Caki2 (cell line): ENCODE measurements around the gene CUEDC1. TPM values are rescaled to one million over a fixed set of nuclear protein-coding genes. Genes with fewer than 3 reads are reported as not detected.
A peak's percentile ranks its signal among the peaks of the same experiment; 100 is the strongest.

Experiments
- DNase-seq: peaks from one replicate; pipeline ENCODE4 v3.0.0-alpha.2; 2015; ENCODE audit warnings: low read depth
- in situ Hi-C: cut with HindIII; loops from 2 replicates; pipeline ENCODE4 v1.10.0; 2016; ENCODE audit warnings: low sequenced_read_pairs, low pct_unique_long_range_greater_than_20kb, mixed read lengths
- total RNA-seq: library from RNA; depleted of rRNA; stranded (reverse); fragments of >200 nt; shearing (Covaris generic); gene quantifications from 2 replicates; pipeline ENCODE4 v1.2.3, GENCODE V29; 2014; ENCODE audit warnings: low replicate concordance

The CUEDC1 gene
- total RNA-seq, 1 experiment from 2014 or later: 24.8 TPM

DNA sequence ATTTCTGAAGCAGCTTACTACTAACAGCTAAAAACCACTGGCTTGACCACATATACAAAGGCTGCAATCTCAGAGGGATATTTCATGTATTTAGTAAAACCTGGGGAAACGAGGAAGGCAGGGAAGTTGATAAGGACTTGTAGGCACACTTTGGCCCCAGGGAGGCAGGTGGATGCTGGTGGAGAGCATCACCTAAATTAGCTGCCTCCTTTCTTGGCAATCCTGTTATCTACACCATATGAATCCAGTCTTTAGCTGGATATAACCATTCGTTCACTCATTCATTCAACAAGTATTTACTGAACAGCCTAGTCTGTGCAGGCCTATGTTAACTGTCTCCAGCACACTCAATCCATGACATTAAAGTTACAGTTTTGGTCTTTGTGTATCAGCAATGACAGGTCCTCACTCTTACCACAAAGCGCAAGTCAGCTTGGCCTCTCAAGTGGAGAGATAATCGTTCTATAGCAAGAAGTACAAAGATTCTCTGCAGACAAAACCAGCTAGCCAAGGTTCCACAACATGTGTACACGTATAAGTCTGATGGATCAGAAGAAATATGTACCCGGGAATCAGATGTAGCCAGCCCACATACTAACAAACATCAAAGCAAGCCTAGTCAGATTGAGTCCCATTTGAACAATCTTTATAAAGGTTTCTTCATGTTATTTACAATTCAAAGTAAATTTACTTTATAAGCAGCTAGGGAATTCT is 116.2 kb downstream of the CUEDC1 start:
- no peak for DNase-seq
- in situ Hi-C loops: no loop called here

DNA sequence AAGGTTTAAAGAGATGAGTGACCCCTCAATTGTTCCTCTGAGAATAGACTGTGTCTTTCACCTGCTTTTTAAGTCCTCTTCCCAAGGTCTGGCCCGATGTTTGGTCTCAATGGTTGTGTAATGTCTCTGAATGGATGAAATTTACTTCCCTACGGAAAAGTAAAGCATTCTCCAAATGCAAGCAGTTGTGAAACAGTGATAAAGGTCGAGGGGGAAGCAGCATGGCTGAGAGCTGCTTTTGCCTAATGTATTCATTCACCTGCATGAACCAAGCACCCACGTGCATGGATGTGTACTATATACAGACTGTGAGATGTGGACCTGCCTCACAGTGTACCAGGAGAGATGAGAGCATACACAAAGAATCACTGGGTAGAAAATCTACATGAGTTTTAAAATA is 116.8 kb downstream of the CUEDC1 start:
- in situ Hi-C loops: no loop called here
- no peak for DNase-seq

DNA sequence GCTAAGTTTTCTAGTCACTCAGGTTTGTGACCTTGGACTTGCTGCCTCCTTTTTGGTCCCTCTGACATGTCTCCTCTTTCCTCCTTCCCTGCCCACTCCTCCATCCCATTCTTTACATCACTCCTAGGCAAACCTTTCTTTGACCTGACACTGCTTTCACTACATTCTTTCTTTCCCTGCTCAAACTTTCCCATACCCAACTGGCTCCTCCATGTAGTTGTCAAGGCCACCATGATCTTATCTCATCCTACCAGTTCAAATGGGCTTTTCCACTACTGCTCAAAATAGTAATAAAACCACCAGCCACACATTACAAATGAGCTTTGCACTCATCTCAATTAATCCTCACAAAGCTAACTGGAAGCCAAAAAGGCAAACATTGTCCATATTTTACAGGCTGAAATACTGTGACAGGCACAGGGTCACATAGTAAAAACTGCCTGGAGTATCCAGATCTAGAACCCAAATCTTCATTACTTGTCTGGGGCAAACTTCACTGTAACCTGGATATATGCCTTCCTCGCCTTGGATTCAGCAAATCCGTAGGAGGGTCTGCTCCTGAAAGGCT is 119.8 kb downstream of the CUEDC1 start:
- DNase-seq: no peak
- in situ Hi-C loops: no loop called here

DNA sequence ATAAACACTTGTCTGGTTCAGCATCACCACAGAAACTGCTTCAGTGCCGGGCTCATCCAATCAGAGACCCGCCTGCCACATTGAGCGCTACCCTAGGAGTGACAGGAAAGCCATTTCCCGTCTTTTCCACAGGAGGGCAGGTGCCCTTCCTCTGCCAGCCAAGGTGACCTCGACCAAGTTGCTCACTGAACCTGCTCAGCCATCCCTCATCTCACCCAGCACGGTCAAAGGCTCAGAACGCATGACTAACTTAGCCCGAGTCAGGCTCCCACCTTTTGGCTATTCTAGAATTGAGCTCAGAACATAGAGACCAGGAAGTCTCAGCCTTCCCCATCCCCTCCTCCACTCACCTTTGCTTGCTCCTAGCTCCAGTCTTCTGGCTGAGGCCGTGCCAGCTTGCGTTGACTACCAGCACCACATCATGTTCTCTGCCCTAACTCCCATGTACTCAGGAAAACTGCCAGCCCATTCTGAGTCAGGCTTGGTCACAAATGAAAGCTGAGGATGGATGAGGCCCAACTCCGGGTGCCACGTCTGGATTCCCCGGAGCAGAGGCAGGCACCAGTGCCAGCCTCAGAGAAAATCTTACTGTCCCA is 121.0 kb downstream of the CUEDC1 start:
- peak; percentile 84 for DNase-seq
- in situ Hi-C loops: no loop called here

DNA sequence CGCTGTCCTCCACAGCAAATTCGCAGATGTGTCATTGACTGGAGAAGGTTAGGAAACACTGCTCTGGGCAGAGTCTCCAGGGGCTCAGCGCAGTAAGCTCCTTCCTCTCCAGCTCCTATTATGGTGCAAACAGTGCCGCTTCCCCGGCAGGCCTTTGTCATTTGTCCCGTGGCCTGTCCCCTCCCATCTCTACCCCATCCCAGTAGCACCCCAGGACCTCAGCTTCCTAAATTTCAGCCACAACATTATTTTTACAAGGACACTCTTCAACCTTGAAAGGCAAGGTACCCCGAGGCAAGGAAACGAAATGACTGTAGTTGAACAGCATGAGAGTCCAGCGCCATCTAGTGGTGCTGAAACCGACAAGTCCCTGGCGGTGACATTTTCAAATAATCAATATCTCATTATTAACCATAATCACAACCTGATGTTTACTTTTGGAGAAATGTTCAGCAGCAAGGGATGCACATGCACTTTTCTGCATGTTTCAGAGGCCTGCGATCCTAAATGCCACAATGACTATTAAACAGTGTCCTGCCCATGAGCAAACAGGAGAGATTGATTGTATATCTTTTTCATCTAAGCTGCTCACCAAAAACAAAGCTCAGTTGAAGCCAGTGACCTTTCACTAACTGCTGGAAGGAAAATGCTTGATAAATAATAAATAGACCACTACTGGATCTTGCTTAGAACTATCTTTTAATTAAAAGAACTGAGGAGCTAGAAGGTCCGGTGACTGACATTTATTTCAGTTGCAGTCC is 121.9 kb downstream of the CUEDC1 start:
- in situ Hi-C loops: no loop called here

DNA sequence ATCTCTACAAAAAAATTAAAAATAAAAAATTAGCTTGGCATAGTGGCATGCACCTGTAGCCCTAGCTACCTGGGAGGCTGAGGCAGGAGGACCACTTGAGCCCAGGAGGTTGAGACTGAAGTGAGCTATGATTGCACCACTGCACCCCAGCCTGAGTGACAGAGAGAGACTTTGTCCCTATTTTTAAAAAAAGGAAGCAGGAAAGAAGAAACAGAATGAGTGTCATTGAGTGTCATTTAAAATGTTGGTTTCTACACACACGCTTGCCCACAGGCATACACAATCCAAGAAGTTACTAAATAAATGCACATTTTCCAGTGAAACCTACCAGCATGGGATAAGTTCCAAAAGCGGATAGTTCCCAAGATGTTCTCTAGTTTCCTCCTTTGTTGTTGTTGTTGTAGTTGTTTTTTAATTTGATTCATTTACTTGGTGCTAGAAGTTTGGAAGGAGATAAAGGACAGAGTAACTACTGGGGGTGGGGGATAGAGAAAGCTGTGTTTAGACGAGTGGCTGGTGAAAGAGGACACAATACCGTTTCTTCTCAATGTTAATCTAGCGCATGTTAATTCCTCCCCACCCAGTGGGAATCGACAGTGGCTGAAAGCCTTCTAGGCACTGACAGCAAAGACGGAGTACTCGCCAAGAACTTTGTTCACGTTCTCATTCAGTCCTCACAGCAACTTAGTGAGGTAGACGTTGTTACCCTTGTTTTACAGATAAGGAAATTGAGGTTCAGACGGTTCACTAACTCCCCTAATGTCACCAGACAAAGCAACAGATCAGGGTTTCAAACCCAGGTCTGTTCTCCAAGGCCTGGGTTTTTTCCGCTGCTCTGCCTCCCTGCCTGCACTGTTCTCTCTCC is 122.7 kb downstream of the CUEDC1 start:
- in situ Hi-C loops: no loop called here
- no peak for DNase-seq

More for the DNA sequence above, 121.9 kb downstream of the CUEDC1 start:
- DNase-seq: peak; percentile 46

DNA sequence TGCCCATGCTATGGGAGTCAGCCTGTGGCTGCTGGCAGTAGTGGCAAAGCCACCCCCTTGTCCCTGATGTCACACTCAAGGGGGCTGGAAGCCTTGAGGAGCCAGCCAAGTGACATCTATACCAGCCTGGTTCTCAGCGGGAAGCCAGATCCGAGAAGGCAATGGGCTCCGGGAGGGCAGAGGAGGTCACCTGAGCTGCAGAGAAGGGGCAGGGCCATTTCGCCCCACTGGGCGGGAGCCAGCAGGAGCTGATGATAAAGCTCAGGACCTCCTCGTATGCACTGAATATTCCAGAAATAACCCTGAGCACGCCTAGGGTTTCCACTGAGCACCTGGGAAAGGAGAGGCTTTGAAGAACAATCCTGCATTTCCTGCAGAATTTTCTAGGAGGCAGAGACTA is 124.3 kb downstream of the CUEDC1 start:
- in situ Hi-C loops: no loop called here
- DNase-seq: no peak

DNA sequence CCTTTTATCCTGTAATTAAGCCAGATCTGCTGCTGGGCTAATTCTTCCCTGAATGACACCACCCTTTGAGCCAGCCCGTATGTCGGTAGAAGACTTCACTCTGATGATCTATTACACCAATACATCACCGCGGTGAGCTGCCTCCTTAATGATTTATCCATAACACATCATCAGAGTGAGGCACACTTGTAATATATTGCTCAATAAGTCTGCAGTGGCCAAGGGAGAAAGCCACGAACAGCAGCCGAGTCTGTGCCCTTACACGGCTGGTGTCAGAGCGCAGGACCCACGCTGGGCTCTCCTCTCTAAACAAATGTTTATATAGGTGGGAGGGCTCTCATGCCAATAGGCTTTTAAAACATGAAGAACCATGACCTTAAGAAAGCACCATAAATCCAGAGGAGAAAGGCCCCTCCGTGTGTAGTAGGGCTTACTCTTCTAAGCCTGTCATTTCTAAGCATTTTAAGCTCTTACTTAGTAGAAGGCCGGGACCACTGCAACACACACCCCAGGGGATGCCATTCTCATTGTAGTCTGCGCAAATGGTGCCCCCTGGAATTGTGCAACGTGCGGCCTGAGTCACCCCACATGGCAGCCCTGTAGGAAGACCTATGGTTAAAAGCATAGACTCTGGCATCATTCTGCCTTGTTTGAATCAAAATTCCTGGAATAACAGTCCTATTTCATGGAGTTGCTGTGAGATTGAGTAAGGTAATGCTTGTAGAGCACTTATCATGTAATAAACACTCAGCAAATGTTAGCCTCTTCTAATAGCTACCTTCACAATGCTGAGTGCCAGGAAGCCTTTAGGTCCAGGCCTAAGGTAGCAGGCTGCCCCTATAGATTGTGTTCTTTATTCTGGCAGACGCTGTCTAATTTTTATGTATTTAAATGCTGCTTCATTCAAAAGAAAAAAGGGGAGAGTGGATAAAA is 131.5 kb downstream of the CUEDC1 start:
- in situ Hi-C loops: no loop called here
- DNase-seq: no peak

DNA sequence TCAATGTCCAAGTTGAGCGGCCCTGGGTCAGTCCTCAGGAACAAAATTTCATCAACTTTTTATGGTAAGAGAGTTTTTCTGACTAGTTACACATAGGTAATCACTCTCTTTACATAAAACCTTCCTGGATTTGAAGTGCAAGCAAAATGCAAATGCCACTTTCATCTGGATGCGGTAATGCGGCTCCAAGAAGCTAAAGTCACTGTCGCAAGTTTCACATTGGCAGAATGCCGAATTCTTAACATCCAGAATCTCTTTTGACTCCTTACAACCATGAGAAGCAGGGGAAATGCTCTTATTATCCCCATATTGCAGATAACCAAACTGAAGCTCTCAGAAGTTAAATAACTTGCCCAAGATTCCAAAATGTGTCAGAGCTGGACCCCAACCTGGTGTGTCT is 135.3 kb downstream of the CUEDC1 start:
- DNase-seq: no peak
- in situ Hi-C loops: no loop called here

DNA sequence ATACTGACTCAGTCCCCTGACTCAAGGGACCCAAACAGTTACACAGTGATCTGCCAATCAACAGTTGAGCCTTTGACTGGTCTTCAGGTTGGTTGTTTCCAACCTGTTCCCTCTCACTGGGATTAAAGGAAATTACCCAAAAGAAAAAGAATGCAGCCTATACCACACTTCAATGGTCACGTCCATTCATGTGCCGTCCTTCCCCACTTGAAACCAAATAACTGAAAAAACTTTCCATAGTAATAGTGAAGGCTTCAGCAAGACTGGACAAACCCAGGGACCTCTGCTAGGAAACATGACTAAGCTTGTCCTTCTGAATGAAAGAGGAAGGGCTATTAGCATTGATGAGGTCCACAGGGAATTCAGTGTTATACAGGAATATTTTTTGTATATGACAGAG is 135.9 kb downstream of the CUEDC1 start:
- DNase-seq: peak; percentile 50
- in situ Hi-C loops: no loop called here

DNA sequence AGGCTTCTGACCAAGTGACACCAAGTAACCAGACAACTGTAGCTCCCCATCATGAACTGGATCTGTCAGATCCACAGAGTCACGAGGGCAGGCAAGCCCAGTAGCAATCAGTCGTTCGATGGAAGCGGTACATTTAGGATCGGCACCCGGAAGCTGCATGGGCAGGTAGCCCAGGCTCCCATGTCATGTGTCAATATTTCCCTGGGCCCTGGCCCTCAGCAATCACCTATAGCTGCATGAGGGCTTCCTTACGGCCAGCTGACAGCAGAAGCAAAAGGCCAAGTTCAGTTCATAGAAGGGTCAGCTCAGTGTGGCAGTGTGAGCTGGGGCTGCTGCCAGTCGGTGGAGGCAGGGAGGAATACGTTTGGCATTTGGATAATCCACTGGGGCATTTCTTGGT is 137.1 kb downstream of the CUEDC1 start:
- in situ Hi-C loops: no loop called here
- no peak for DNase-seq

DNA sequence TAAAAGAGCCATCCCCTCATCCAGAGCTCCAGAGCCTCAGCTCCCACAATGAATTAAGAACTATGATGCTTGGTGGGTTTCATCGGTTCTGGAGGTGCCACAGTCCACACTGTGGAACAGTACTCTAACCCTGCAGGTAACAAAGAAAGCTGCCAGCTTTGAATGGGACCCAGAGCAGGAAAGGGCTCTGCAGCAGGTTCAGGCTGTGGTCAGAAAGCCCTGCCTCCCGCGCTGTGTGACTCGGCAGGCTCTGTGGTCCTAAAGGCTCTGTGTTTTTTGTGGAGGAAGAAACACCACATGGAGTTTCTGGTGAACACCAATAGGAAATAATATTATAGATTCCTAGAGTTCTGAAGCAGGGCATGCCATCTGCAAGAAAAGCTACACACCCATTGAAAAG is 137.9 kb downstream of the CUEDC1 start:
- DNase-seq: no peak
- in situ Hi-C loops: no loop called here

DNA sequence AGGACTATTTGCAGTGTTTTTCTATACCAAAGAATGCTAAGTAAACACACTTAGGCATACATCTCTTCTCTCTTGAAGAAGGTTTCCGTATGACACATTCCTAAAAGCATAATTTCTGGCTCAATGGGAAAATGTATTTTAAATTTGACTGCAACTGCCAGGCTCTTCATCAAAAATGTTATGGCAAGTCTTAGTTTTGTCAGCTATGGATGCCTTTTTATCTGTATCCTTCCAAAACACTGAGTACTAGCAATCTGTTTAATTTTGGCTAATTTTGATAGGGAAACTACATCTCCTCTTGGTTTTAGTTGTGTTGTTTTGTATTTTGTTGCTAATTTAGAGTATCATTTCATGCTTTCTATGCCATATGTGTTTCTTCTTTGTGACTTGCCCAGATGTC is 140.8 kb downstream of the CUEDC1 start:
- DNase-seq: no peak
- in situ Hi-C loops: no loop called here

DNA sequence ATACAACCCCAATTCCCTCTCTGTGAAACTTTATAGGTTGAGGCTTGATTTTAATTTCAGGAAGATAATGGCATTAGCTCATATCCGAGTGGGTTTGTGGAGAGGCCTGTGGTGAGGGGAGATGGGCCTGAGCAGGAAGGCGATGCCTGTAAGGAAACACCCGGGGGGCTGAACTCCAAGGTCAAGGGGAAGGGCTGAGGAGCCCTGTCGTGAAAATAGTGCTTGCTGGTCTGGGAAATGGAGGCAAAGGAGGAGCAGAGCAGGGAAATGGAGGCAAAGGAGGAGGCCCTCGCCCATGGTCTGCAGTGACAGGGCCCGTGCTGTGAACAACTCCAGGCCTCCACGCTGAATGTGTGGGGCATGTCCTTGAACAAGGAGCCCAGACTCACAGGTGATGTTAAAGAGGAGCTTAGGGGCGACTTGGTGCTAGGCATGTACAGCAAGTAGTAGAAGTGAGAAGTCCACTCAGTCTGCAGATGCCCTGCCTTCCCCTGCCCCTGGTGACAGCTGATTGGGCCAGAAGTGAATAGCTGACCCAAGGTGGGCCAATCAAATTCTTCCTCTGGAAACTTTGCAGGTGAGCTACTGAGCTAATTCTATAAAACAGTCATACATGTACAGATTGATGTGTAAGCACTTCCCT is 143.5 kb downstream of the CUEDC1 start:
- in situ Hi-C loops: no loop called here
- DNase-seq: no peak
